ENCODE measurements around the gene LHX4. TPM values are rescaled to one million over a fixed set of nuclear protein-coding genes. Genes with fewer than 3 reads are reported as not detected.

The LHX4 gene
- total and polyA plus RNA-seq, 10 of the 15 experiments (the other 5 are each of a cell fraction or from before 2014, with no cell fraction given), result 0.05 to 0.80 (median 0.32) TPM; not detected in 6

- no peaks in the 10 kb centered on the region for H3K27me3 ChIP-seq (replicated peaks in 1 of 2; ENCODE audit: control insufficient read depth in 2 of 2, insufficient read depth in 2 of 2, low read length in 1 of 2)
- H3K9ac ChIP-seq (ENCODE audit: control insufficient read depth, insufficient read depth, low read length), result no peak overlapping the region
- TF ChIP-seq YY1 (IDR thresholded peaks at IDR 0.05; ENCODE audit: low read depth, low read length), result no peak
- no peak for TF ChIP-seq TAF1 (IDR thresholded peaks at IDR 0.05; ENCODE audit: borderline replicate concordance, low read depth, low read length)
- no peak for TF ChIP-seq NRF1 (conservative IDR thresholded peaks at IDR 0.05; ENCODE audit: low read depth, low read length)
- no peak for TF ChIP-seq ZBTB4 (CRISPR knock-in tag; IDR thresholded peaks at IDR 0.05)
- TF ChIP-seq EGR1 (IDR thresholded peaks at IDR 0.05; ENCODE audit: borderline replicate concordance in 1 of 2, low read depth in 2 of 2, low read length in 2 of 2), result no peak
- TF ChIP-seq MYC (IDR thresholded peaks at IDR 0.05; ENCODE audit: insufficient read depth, insufficient read length, insufficient replicate concordance, low read length, severe bottlenecking), result no peak
- no peak for TF ChIP-seq EED (IDR thresholded peaks at IDR 0.05; ENCODE audit: low read depth)
- TF ChIP-seq REST (IDR thresholded peaks at IDR 0.05; ENCODE audit: low read depth, low read length), result no peak
- TF ChIP-seq MAX (IDR thresholded peaks at IDR 0.05; ENCODE audit: low read depth, low read length), result no peak
- no peaks in the 10 kb centered on the region for H3K79me2 ChIP-seq (ENCODE audit: control insufficient read depth, insufficient read depth, low read length)
- WGBS (ENCODE audit: insufficient coverage, insufficient replicate concordance, low lambda C conversion rate, missing lambda C conversion rate), result 92% methylated on average over 7 of the region's 7 CpGs
- H3K27ac ChIP-seq (ENCODE audit: control insufficient read depth, insufficient read depth), result no peak overlapping the region
- H3K4me1 ChIP-seq (ENCODE audit: control insufficient read depth, insufficient read depth, low read length), result no peaks in the 10 kb centered on the region
- ChIA-PET POLR2A (no interaction called here), SMC1A (ENCODE audit: uncharacterized antibody, unreplicated experiment) (no interaction called here), CTCF (no interaction called here), RAD21 (ENCODE audit: unreplicated experiment) (no interaction called here)
- intact Hi-C loops (cut with micrococcal nuclease; ENCODE audit: unreplicated experiment) (no loop called here), in situ Hi-C loops (cut with MboI) (loop anchor here (5.0 kb wide), 1 partner anchor 52 kb away; no protein-coding TSS in a partner anchor)
- no peak overlapping the region for H3K4me3 ChIP-seq
- H3K9me3 ChIP-seq (replicated peaks; ENCODE audit: control insufficient read depth, insufficient read depth, low read length), result no peaks in the 10 kb centered on the region
- no peak for DNase-seq (ENCODE audit: low read depth, low spot score)
- FAIRE-seq, result no peak
- H4K20me1 ChIP-seq (ENCODE audit: control insufficient read depth, insufficient read depth), result no peaks in the 10 kb centered on the region
- no peak overlapping the region for H2AFZ ChIP-seq (ENCODE audit: control insufficient read depth, low read depth, low read length)
- ATAC-seq, result no peak
- H3K4me2 ChIP-seq (ENCODE audit: control insufficient read depth, insufficient read depth), result no peak overlapping the region
- no TSS peak for BruUV-seq (replicated peaks)
- no peaks in the 10 kb centered on the region; a peak in 1 of 4 replicates for H3K36me3 ChIP-seq (ENCODE audit: control insufficient read depth in 2 of 2, insufficient read depth in 2 of 2, low read length in 1 of 2)
Observed at GRCh38 chr1:180299479-180300221, 69.6 kb downstream of the LHX4 start.
